Panc1 (cell line): ENCODE measurements around the gene USH2A. TPM values are rescaled to one million over a fixed set of nuclear protein-coding genes. Genes with fewer than 3 reads are reported as not detected.

ENCODE experiments used
- ATAC-seq: fragments of 200-7000 bp; cut with Tn5 transposase; 2 replicates; pipeline ENCODE4 v1.9.1; 2020; ENCODE audit warnings: mild to moderate bottlenecking, moderate library complexity
- BruUV-seq: library from RNA; stranded (reverse); fragments of 400-500 nt; replicated peaks from 2 replicates; lab custom pipeline; 2021; lab: Mats Ljungman, UMichigan
- CTCF ChIA-PET: fragments of 300-600 bp; sonication (Branson Sonifier 250); formaldehyde crosslinking; loops from one replicate; lab custom pipeline; 2022; ENCODE audit warnings: antibody characterized with exemption; lab: Charles Lee
- POLR2A ChIA-PET: fragments of 300-600 bp; sonication (Branson Sonifier 250); formaldehyde crosslinking; loops from one replicate; lab custom pipeline; 2022; ENCODE audit warnings: antibody characterized with exemption; lab: Charles Lee
- DNase-seq: peaks from one replicate; pipeline ENCODE4 v3.0.0-alpha.2; 2010; ENCODE audit warnings: low read depth, low spot score
- H3K27ac ChIP-seq: 2 replicates; pipeline ENCODE4 v1.5.1; 2011; ENCODE audit warnings: mild to moderate bottlenecking, low read length, inconsistent platforms
- H3K27me3 ChIP-seq: fragments of 200-500 bp; sonication (Bioruptor generic); 2 replicates; pipeline ENCODE4 v1.6.0; 2014; ENCODE audit warnings: low read length, inconsistent platforms; ENCODE audit not compliant: control insufficient read depth, insufficient read depth
- H3K36me3 ChIP-seq: fragments of 200-500 bp; sonication (Bioruptor generic); 2 replicates; pipeline ENCODE4 v1.5.1; 2014; ENCODE audit warnings: inconsistent platforms, mild to moderate bottlenecking, low read length, moderate library complexity; ENCODE audit not compliant: control insufficient read depth, insufficient read depth
- H3K4me1 ChIP-seq: 2 replicates; pipeline ENCODE4 v1.5.1; 2011; ENCODE audit warnings: inconsistent platforms, mild to moderate bottlenecking, low read length, moderate library complexity; ENCODE audit not compliant: control insufficient read depth, insufficient read depth
- H3K4me3 ChIP-seq, 2 experiments: 2 replicates each; pipeline ENCODE4 v1.5.1; 2011 to 2012; ENCODE audit warnings: low read depth in 2 of 2, low read length in 2 of 2, mild to moderate bottlenecking in 2 of 2, inconsistent platforms in 1 of 2, moderate library complexity in 1 of 2
- H3K9me3 ChIP-seq: fragments of 200-500 bp; sonication (Bioruptor generic); 2 replicates; pipeline ENCODE4 v1.5.1; 2014; ENCODE audit warnings: low read depth, mild to moderate bottlenecking, inconsistent platforms, low read length, moderate library complexity; ENCODE audit not compliant: control insufficient read depth, insufficient read depth
- POLR2AphosphoS5 ChIP-seq: IDR thresholded peaks from 2 replicates; pipeline ENCODE4 v1.6.1; 2012; ENCODE audit warnings: mild to moderate bottlenecking, low read depth, low read length, moderate library complexity
- SIN3A ChIP-seq: IDR thresholded peaks from 2 replicates; pipeline ENCODE4 v1.6.1; 2012; ENCODE audit warnings: low read depth, mild to moderate bottlenecking, low read length, moderate library complexity, borderline replicate concordance; ENCODE audit not compliant: insufficient read depth
- TCF7L2 ChIP-seq: IDR thresholded peaks from 2 replicates; pipeline ENCODE4 v1.6.1; 2011; ENCODE audit warnings: mild to moderate bottlenecking, low read depth, low read length, inconsistent platforms
- in situ Hi-C: cut with HindIII; loops from 2 replicates; pipeline ENCODE4 v1.10.0; 2016; ENCODE audit warnings: low sequenced_read_pairs, low pct_unique_long_range_greater_than_20kb
- intact Hi-C: fragments of 100-400 bp; cut with micrococcal nuclease; formaldehyde crosslinking; loops from one replicate; pipeline ENCODE4 v1.10.0; 2022; ENCODE audit not compliant: unreplicated experiment
- total RNA-seq: library from RNA; stranded (reverse); gene quantifications from one replicate; pipeline ENCODE4 v1.2.1, GENCODE V29; 2021; ENCODE audit not compliant: unreplicated experiment
- TF ChIP-seq, protein P1 (sequence below), 2 experiments: IDR thresholded peaks; 2 replicates each; pipeline ENCODE4 v1.6.1; 2011 to 2012; ENCODE audit warnings: low read depth in 2 of 2, control low read depth in 1 of 2, low read length in 1 of 2, mild to moderate bottlenecking in 1 of 2, moderate library complexity in 1 of 2; ENCODE audit not compliant: insufficient read depth in 1 of 2
- TF ChIP-seq, protein P2 (sequence below): fragments of 450-650 bp; IDR thresholded peaks from 2 replicates; pipeline ENCODE4 v1.5.1; 2017; ENCODE audit warnings: mild to moderate bottlenecking

Gene USH2A
- total RNA-seq, 1 experiment from 2014 or later = not detected

DNA sequence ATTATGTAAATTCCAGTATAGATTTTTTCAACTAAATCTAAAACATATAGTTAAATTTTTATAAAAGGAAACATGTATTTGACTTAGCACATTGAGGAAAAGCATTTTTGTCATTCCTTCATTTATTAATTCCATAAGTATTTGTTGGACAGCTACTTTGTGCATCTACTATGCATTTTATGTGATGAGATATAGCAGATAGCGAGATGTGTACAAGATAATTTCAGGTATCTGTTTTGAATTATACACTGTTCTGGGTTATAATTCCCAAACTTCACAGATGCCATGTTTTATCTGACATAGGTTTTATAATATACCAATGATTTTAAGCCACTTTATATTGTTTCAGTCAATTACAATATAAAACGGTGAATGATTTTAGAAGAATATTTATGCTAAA lies 398.7 kb downstream of the USH2A start:
- Histone ChIP-seq H3K27ac (no peak overlapping the region), H3K36me3 (no peaks in the 10 kb centered on the region), H3K9me3 (no peaks in the 10 kb centered on the region), H3K4me1 (no peaks in the 10 kb centered on the region), H3K4me3 (no peak overlapping the region), H3K27me3 (no peaks in the 10 kb centered on the region)
- no peak for DNase-seq
- ChIA-PET POLR2A (no interaction called here), CTCF (no interaction called here)
- in situ Hi-C loops = no loop called here
- BruUV-seq = no TSS peak
- TF ChIP-seq, protein P1, sequence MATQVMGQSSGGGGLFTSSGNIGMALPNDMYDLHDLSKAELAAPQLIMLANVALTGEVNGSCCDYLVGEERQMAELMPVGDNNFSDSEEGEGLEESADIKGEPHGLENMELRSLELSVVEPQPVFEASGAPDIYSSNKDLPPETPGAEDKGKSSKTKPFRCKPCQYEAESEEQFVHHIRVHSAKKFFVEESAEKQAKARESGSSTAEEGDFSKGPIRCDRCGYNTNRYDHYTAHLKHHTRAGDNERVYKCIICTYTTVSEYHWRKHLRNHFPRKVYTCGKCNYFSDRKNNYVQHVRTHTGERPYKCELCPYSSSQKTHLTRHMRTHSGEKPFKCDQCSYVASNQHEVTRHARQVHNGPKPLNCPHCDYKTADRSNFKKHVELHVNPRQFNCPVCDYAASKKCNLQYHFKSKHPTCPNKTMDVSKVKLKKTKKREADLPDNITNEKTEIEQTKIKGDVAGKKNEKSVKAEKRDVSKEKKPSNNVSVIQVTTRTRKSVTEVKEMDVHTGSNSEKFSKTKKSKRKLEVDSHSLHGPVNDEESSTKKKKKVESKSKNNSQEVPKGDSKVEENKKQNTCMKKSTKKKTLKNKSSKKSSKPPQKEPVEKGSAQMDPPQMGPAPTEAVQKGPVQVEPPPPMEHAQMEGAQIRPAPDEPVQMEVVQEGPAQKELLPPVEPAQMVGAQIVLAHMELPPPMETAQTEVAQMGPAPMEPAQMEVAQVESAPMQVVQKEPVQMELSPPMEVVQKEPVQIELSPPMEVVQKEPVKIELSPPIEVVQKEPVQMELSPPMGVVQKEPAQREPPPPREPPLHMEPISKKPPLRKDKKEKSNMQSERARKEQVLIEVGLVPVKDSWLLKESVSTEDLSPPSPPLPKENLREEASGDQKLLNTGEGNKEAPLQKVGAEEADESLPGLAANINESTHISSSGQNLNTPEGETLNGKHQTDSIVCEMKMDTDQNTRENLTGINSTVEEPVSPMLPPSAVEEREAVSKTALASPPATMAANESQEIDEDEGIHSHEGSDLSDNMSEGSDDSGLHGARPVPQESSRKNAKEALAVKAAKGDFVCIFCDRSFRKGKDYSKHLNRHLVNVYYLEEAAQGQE (IDR thresholded peaks at IDR 0.05; ENCODE audit: insufficient read depth in 1 of 2, low read depth in 2 of 2, low read length in 1 of 2) = no peak
- TF ChIP-seq TCF7L2 = no peak
- TF ChIP-seq POLR2AphosphoS5 = no peak
- TF ChIP-seq, protein P2, sequence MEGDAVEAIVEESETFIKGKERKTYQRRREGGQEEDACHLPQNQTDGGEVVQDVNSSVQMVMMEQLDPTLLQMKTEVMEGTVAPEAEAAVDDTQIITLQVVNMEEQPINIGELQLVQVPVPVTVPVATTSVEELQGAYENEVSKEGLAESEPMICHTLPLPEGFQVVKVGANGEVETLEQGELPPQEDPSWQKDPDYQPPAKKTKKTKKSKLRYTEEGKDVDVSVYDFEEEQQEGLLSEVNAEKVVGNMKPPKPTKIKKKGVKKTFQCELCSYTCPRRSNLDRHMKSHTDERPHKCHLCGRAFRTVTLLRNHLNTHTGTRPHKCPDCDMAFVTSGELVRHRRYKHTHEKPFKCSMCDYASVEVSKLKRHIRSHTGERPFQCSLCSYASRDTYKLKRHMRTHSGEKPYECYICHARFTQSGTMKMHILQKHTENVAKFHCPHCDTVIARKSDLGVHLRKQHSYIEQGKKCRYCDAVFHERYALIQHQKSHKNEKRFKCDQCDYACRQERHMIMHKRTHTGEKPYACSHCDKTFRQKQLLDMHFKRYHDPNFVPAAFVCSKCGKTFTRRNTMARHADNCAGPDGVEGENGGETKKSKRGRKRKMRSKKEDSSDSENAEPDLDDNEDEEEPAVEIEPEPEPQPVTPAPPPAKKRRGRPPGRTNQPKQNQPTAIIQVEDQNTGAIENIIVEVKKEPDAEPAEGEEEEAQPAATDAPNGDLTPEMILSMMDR = no peak
- no peak for TF ChIP-seq SIN3A
- no peak for ATAC-seq
- intact Hi-C loops = no loop called here

DNA sequence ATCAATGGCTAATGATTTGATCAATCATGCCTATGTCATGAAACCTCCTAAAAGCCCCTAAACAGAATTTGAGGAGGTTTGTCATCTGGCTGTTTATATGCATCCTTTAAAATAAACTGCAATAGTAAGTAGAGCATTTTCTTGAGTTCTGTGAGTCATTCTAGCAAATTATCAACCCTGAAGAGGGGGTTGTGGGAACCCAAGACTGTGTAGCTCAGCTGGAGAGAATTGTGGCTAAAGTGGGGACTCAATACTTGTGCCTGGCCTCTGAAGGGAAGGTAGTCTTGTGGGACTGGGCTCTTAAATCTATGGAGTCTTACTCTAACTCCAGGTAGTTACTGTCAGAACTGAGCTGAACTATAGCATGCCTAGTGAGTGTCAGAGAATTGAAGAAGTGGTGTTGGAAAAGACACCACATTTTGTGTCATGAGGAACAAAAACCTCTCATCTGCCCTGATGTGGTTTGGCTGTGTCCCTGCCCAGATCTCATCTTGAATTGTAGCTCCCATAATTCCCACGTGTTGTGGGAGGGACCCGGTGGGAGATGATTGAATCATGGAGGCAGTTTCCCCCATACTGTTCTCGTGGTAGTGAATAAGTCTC lies 402.4 kb downstream of the USH2A start:
- Histone ChIP-seq H3K4me3 (no peak overlapping the region), H3K4me1 (no peaks in the 10 kb centered on the region), H3K9me3 (no peaks in the 10 kb centered on the region), H3K36me3 (no peaks in the 10 kb centered on the region), H3K27me3 (no peaks in the 10 kb centered on the region), H3K27ac (no peak overlapping the region)
- DNase-seq (no peak), ATAC-seq (no peak)
- ChIA-PET CTCF (no interaction called here), POLR2A (no interaction called here)
- in situ Hi-C loops (no loop called here), intact Hi-C loops (no loop called here)
- no TSS peak for BruUV-seq
- TF ChIP-seq, protein P1 (IDR thresholded peaks at IDR 0.05; ENCODE audit: insufficient read depth in 1 of 2, low read depth in 2 of 2, low read length in 1 of 2) = no peak
- TF ChIP-seq TCF7L2 = no peak
- TF ChIP-seq POLR2AphosphoS5 = no peak
- TF ChIP-seq, protein P2 = no peak
- no peak for TF ChIP-seq SIN3A
